Femur (tissue), 1 donor: ENCODE measurements around the gene ELF4.
"Not testable (repeated sequence)": the region's sequence is repeated elsewhere in the genome, so short reads cannot be mapped to it uniquely, and the experiment has no call there.

Experiments
- DNase-seq: peaks from one replicate; pipeline ENCODE4 v3.0.0-alpha.2; 2017

The ELF4 gene

DNA sequence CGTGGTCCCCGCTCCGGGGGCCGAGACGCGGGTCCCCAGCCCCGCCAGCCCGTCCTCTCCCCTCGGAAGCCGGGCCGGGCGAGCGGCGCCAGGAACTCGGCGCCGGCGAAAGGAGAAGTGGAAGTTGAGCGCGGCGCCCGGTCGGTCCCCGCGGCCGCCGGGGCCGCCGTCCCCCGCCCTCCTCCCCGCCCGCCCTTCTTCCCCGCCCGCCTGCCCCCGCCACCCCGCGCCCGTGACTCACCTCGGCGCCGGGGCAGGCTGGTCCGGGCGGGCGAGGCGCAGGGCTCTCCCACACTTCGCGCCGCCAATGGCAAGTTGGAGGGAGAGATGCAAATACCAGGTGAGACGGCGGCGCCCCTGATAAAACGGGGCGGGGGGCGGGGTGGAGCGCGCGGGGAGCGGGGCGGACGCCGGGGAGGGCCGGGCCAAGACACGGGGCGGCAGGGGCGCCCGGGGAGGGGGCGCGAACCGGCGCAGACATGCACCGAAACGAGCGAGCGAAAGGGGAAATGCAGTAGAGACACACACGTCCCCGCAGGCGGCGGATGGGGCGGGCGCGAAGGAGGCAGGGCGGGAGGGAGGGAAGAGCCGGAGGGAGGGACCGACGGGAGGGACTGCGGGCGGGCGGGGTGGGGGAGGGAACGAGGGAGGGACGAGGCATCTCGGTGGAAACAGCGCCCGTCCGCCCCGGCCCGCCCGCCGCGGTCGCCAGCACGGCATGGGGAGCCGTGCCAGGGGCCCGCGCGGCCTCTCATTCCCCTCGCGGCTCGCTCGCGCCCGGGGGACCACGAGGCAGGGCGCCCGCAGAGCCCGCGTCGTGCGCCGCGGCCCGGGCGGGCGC is at the start of gene ELF4:
Gene ELF4, minus strand, starts transcription at position 119 of the 841 bp plus-strand sequence. CDS start 29,167 bp downstream, outside the sequence.
- DNase-seq = peak; percentile 77

DNA sequence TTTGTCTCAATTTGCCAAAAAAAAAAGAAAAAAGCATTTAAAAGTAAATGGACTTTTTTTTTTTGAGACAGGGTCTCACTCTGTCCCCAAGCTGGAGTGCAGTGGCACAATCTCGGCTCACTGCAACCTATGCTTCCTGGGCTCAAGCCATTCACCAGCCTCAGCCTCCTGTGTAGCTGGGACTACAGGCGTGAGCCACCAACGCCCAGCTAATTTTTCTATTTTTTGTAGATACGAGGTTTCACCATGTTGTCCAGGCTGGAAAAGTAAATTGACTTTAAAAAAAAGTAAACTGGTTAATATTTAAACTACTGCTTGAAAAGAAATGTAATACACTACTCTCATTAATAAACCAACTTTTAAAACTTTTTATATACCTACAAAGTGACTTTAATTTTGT is 49.5 kb upstream of the ELF4 start:
- DNase-seq = no peak

DNA sequence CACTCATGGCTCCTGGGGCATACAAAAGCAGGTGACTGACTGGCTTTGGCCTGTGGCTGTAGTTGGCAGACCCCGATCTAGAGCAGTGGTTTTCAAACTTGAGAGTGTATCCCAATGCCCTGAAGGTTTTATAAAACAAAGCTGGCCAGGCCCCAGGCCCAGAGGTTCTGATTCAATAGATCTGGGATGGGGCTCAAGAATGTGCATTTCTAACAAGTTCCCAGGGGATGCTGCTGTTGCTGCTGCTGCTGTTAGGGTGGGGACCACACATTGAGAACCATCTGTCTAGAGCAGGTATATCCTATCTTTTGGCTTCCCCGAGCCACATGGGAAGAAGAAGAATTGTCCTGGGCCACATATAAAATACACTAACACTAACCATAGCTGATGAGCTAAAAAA is 48.0 kb upstream of the ELF4 start:
- no peak for DNase-seq

DNA sequence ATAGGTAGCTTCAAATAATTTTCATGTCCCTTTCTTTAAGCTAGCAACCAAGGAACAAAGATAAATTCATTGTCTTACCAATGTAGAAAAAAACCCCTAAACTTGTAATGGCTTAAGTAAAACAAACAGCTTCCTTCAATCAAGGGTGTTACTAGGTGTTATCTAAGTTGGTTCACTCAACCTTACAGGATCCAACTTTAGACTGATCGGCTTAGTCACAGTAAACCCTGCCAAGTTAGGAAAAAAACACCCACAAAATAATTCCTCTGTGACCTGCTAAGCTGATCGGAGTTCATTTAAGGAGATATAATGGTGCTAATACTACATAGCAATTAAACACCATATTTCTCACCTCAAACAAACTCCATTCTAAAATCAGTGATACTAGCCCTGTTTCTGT is 45.3 kb upstream of the ELF4 start:
- DNase-seq = no peak

DNA sequence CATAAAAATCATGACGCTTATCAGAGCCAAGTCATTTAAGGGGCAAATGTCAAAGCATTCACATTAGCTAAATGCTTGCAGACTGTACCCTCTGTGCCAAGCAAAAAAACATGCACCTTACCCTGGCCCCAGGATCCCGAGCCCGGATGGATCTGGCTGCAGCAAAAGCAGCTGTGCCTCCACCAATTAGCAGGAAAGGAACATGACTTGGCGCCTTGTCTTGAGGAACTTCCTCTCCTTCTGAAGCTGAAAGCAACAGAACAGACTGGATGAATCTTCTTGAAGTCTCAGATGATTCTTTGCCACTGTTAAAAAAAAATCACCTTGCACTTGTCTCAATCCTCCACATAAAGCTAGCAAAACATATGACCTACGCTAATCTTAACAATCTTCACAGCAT is 37.3 kb upstream of the ELF4 start:
- DNase-seq = no peak

DNA sequence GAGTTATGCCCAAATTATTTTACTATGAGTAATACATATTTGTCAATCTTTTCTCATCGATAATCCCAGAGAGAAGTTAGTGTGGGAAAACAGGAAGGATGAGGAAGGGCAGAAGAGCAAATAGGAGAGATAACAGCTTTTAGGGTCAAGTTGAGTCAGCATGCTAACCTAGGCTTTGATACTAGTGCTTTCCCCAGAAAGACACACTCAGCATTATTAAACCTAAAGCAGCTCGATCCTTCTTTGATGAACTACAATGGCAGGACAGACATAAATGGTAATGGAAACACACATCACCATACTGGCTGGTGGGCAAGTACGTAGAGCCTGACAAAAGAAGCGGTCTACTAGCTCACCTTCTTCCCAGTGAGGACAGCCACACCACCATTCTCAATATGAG is 34.8 kb upstream of the ELF4 start:
- DNase-seq = no peak

DNA sequence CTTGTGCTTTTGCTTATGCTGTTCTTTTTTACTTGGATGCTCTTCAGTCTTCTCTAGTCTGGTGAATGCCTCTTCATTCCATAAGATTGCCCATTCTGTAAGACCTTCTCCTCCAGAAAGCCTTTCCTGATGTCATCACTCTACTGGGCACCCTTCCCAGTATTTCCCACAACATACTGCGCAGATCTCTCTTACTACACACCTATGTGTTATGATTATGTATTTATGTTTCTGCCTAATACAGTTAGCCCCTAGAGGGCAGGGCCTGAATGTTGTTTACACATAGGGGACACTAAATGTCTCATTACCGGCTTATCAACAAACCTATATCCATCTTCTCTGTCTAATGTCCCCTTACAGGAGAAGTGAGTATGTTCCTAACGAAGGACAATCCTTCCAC is 34.2 kb upstream of the ELF4 start:
- DNase-seq = no peak

DNA sequence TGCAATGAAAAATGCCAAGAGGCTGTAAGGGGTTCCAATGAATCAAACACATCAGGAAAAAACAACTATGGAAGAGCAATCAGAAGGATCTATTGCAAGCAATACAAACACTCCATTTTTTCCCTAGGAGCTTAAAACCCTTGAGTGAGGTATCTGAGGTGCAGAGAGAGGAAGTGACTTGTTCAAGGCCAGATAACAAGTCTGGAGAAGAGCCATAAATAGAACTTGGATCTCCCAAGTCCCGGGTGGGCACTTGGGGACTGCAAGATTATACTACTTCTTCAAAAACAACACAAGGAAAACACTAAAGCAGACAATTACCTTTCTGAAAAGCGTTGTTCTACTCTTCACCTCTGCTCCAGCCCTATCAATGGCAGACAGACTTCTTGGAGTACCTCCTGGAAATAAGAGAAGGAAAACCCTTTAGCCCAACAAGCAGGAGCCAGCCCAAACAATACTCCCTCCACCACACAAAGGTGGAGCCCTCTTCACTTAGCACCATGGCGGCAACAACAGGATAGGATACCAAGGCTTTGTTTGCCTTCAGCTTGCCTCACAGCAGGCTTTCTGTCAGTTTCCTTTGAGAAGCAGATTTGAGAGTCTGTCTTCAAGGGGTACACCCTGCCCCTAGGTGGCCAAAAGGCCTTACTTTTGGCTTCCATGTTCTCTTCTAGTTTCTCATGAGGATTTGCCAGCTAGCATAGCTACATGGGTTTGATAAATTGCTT is 29.3 kb upstream of the ELF4 start:
- no peak for DNase-seq

DNA sequence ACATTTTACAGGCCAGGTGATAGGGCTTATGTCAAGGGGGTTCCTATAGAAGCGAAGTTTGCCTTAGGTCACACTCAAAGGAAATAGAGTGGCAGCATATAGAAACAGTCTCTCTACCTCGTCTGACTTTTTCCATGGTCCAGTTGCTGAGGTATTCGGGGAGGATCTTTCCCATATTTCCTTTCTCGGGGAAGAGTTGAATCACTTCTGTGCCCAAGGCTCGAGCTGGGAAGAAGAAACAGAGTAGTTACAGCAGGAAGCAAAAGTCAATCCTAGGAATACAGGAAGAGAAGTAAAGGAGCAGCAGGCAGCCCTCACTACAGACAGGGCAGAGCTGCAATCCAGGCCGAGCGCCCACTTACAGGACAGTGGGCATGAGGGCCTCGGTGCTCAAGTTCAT is 26.7 kb upstream of the ELF4 start:
- DNase-seq = no peak

DNA sequence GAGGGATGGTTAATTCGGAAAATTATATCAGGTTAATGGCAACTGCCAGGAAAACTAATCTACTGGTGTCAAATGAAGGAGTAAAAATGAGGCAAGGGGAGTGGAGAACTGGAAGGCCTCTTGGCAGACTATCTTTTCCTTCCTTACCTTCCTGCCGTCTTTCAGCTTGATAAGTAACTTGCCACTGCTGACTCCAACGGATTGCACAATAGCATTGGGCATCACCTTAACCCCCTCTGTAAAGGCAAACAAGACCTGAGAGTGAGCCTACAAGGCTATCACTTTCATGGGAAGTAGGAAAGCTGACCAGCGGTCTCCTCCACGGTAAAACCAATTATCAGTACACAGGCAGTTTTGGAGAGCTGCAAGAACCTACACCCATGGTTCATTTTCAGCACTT is 26.2 kb upstream of the ELF4 start:
- DNase-seq = no peak

DNA sequence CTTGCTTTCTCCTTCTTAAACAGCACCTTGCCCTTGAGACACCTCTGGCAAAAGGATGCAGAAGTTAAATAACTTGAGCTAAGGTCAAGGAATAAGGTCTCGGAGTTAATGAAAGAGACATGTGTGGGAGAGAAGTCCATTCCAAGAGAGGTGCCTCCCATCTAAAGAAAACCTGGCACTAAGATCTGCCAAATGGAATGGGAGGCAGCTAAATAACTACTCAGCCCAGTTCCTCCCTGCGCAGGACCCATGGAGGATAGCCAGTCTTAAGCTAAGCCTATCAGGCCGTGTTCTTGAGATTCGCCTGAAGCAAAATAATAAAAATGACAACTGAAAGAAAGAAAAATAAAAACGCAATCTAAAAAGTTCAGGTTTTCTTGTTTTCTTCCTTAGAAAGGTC is 20.7 kb upstream of the ELF4 start:
- DNase-seq = no peak

DNA sequence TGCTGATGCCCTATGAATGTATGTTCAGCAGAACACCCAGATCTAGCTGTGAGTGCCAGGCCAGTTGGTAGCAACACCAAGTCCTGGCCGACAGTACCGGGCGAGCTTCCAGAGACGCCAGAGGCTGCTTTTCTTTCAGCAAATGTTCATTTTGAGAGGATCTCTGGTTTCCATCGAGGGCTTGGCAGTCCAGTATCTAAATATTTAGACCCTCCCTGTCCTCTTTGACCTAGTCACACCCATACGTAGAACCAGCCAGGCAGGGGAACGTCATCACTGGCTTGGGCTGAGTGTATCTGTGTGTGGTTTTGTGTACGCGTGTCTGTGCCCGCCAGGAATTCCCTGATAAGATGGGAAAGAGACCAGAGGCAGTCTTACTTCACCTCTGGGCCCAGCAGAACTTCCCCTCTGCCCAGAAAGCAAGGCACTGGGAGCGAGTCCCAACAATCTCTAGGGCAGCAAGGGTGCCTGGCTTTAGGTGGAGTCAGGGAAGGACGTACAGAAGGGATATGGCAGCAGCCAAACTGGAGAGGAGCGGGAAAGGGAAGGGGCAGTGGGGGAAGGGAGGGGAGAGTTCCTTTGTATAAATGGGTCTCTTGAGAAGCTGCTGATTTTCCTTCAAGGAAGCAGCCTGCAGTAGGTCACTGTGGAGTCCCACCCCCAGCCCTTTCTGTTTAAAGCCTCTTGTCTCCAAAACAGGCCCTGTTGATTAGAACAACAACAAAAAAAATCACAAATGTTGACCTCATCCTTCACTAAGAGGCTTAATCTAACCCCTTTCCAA is 15.0 kb upstream of the ELF4 start:
- peak; percentile 44 for DNase-seq

DNA sequence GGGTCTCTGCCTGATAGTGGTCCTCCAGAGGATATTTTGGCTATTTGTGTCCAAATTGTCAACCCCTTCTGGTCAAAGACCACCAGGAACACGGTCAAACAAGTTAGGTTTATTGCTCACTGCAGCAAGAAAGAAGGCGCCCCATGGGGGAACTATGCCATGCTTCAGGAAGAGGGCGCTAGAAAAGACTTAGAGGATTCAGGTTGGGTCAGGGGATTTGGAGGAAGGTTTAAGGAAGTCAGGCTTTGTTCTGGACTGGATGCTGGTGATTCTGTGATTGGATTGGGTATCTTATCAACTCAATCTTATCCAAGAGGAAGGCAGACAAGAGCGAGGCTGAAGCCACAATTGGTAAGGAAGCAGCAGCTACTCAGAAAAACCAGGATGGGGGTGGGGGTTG is 14.3 kb upstream of the ELF4 start:
- DNase-seq = no peak

DNA sequence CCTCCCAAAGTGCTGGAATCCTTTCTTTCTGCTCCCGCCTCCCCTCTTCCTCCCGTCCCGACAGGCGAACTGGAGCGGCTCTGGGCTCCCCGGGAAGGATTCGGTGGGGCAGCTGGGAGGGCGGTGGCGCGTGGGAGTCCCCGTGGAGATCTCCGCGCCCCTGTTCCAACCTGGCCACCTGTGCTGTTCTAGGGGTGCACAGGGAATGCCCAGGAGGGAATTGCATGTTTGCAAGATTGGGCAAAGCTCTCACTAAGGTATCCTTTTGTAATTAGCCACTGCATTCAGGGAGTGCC is 11.2 kb upstream of the ELF4 start:
- DNase-seq = no peak

DNA sequence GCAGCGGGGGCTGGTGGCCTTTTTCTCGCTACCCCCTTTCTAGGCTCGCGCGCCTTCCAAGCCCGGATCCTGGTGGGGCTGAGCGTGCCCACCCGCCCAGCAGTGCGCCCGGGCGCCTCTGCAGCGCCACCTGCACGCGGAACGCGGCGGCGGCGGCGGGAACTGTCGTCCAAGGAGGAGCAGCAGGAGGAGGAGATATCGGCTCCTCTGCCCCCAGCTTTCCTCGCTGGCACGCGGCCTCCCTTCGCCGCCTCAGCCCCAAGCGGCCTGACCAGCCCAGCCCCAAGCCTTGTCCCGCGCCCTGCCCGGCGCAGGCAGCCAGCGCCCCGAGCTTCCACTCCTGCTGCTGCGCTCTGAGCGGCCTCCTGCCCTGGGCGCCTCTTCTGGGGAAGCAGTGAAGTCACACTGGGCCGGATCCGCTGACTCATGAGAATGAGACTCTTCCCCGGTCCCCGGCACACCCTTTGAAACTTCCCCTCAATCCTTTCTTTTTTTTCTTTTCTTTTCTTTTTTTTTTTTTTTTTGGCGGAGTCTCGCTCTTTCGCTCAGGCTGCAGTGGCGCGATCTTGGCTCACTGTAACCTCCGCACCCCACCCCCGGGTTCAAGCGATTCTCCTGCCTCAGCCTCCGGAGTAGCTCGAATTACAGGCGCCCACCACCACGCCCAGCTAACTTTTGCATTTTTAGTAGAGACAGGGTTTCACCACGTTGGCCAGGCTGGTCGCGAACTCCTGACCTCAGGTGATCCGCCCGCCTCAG is 10.6 kb upstream of the ELF4 start:
- DNase-seq = peak; percentile 81

DNA sequence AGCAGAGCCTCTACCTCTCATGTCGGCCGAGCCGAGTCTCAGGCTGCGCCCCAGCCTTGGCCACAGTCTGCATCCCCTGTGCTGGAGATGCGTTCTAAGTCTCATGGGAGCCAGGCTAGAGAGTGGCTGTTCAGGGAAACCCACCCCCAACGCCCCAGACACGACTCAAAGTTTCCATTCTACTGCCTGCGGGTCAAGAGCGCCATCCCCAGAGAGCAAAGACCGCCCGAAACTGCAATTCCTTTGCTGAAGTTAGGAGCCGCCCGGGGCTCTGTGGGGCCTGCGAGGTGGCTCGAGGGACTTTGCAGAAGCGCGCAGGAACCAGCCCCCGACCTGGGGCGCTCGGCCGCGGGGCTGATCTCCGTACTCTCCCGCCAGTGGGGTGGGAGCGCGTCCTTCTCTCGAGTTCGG is 10.0 kb upstream of the ELF4 start:
- peak; percentile 53 for DNase-seq

DNA sequence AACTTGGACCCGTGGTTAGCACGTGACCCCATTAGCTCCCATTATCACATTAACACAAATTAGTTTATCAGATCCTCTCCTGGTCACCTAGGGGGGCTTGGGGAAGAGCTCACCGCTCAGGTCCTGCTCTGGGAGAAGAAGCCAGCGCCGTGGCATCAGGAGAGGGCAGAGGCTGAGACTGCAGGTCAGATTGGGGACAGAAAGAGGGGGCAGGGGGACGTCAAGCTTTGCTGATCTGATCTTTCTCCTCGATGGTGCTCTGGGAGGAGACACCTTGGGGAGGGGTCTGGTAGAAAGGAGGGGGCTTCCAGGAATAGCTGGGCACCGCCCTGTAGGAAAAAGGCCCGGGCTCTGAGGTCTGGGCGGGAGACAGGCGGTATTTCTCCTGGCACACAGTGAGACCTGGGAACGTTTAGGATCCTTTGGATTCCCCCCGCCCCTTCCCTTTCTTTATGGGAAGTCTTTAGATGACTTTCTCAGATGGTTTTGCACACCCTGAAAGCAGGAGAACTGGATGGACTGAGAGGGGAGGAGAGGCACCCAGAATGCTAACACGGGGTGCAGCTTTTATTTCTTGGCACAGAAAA is 9.1 kb upstream of the ELF4 start:
- peak; percentile 59 for DNase-seq

DNA sequence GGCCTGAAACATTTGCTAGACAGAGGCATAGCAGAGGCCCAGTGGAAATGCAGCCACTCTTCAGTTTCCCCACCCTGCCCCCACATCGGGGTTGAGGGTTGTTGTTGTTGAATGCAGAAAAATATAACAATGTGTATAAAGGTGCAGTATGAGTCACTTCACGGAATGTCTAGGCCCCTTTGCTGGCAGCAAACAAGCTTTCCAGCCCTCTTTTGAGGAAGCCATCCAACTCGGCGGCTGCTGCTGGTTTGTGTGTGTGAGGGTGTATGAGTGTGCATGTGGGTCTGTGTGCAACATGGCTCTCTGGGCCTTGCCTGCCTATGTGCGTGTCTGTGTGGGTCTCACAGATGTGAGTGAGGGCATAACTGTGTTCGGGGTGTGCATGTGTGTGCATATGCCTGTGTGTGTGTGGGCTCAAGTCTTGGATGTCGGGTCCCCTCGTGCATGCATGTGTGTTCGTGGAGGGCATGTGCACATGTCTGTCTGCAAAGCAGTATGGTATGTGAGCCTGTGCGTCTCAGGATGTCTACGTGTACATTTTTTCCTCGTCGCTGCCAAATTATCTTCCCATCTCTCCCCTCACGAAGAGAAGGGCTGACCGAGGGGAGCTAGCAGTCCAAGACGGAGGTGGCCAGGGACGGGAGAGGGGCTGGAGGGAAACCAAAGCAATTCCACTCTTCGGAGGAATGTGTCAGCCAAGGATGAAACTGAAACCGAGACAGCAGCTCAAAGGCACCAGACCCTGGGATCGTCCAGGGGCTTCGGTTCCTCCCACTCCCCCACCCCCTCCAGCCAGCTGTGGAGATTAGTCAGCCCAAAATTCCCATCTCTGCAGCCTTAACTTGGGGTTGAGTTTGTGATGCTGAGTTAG is 8.4 kb upstream of the ELF4 start:
- peak; percentile 78 for DNase-seq

DNA sequence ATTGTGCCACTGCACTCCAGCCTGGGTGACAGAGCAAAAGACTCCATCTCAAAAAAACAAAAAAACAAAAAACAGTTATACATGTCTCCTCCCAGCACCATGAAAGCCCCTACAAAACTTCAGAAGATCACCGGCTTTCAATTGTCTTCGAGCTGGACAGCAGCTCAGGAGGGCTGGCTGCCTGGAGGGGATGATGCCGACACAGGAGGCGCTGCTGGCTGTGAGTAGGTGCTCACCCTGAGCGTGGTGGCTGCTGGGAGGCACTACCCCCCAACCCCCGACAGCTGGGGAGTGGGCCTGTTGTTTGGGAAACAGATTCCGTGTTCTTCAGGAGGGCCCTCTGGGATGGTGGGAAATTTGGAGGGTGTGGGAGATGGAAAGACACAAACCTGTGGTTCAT is 6.9 kb upstream of the ELF4 start:
- no peak for DNase-seq

DNA sequence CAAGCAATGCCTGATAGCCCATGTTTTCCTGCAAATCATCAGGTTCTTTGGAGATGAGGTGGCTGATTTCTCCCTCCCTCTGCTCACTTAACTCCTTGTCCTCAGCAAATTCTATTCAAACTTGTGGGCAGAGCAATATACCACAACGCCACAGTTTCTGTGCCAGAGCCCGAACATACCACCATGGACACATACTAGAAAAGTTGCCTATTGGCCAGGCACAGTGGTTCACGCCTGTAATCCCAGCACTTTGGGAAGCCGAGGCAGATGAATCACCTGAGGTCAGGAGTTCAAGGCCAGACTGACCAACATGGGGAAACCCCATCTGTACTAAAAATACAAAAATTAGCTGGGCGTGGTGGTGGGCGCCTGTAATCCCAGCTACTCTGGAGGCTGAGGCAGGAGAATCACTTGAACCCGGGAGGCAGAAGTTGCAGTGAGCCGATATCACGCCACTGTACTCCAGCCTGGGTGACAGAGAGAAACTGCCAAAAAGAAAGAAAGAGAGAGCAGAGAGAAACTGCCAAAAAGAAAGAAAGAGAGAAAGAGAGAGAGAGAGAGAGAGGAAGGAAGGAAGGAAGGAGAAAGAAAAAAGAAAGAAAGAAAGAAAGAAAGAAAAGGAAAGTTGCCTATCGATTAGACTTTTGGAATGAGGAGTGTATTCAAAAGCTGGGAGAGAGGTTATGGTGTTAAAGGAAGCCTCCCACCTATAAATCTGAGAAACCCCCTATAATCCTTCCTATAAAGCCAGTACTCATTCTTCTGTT is 5.0 kb upstream of the ELF4 start:
- not testable (repeated sequence) for DNase-seq

DNA sequence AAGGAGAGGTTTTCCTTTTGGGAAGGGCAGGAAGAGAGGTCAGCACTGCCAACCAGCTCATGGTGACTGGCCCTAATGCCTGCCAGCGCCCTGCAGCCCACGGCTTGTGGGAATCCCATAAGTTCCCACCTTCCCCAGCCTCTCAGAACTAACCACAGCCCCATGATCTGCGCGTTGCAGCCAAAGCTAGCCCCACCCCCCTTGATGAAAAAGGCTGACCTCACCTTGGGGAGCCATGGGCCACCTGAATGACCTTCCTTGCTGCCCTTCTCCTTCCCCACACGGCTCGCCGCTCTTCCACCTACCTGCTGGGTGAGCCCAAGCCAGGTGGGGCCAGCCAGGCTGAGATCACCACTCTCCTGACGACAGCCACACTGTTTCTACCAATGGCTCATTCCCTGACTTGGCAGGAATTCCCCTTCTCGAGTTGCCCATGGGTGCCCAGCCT is 3.9 kb upstream of the ELF4 start:
- DNase-seq = no peak
